HEK293 (cell line): ENCODE data around the gene SPECC1L.
A peak's percentile ranks its signal among the peaks of the same experiment; 100 is the strongest.

ENCODE experiments used
- CTCF ChIA-PET: fragments of 350-600 bp; formaldehyde crosslinking; extraction: SDS; loops from one replicate; lab custom pipeline; 2021; ENCODE audit warnings: antibody characterized with exemption; lab: Yijun Ruan, JAX
- POLR2A ChIA-PET: fragments of 300-600 bp; formaldehyde crosslinking; extraction: SDS; loops from one replicate; lab custom pipeline; 2020; ENCODE audit warnings: antibody characterized with exemption, inconsistent platforms; lab: Yijun Ruan, JAX
- H3K27ac ChIP-seq: fragments of 200-500 bp; sonication (Bioruptor generic); 2 replicates; pipeline ENCODE4 v1.5.1; 2014; ENCODE audit warnings: low read depth, low read length, control low read depth, inconsistent platforms; ENCODE audit errors: extremely low read depth
- H3K36me3 ChIP-seq, 2 experiments: fragments of 200-500 bp in 1 of 2; sonication (Bioruptor generic) in 1 of 2; 1 replicate in 1 of 2; 2 replicates in 1 of 2; pipeline ENCODE4 v1.5.1; 2014 to 2017; ENCODE audit warnings: inconsistent platforms in 2 of 2, low read length in 2 of 2; ENCODE audit not compliant: control insufficient read depth in 2 of 2, insufficient read depth in 1 of 2
- H3K4me1 ChIP-seq: fragments of 200-500 bp; sonication (Bioruptor generic); 2 replicates; pipeline ENCODE4 v1.5.1; 2014; ENCODE audit warnings: mild to moderate bottlenecking, low read length, inconsistent platforms; ENCODE audit not compliant: control insufficient read depth, insufficient read depth
- H3K4me3 ChIP-seq: 2 replicates; pipeline ENCODE4 v1.5.1; 2011; ENCODE audit warnings: low read depth, mild to moderate bottlenecking, control low read depth, low read length, moderate library complexity
- H3K9me3 ChIP-seq: fragments of 200-500 bp; sonication (Bioruptor generic); 2 replicates; pipeline ENCODE4 v1.5.1; 2014; ENCODE audit warnings: low read depth, low read length, inconsistent platforms; ENCODE audit not compliant: control insufficient read depth, insufficient read depth
- KLF7 ChIP-seq: fragments of 450-650 bp; formaldehyde crosslinking; IDR thresholded peaks from 2 replicates; pipeline ENCODE4 v1.5.1; 2016; ENCODE audit warnings: missing biosample characterization, missing genetic modification characterization, borderline replicate concordance
- YY2 ChIP-seq: fragments of 450-650 bp; formaldehyde crosslinking; IDR thresholded peaks from 2 replicates; pipeline ENCODE4 v1.5.1; 2016; ENCODE audit warnings: missing biosample characterization, missing genetic modification characterization
- ZBTB20 ChIP-seq: fragments of 450-650 bp; formaldehyde crosslinking; IDR thresholded peaks from 2 replicates; pipeline ENCODE4 v1.5.1; 2016; ENCODE audit warnings: missing biosample characterization, missing genetic modification characterization
- ZNF10 ChIP-seq: fragments of 450-650 bp; formaldehyde crosslinking; IDR thresholded peaks from 2 replicates; pipeline ENCODE4 v1.5.1; 2017; ENCODE audit warnings: missing biosample characterization, missing genetic modification characterization
- ZNF175 ChIP-seq: fragments of 450-650 bp; formaldehyde crosslinking; IDR thresholded peaks from 2 replicates; pipeline ENCODE4 v1.5.1; 2016; ENCODE audit warnings: missing biosample characterization, missing genetic modification characterization
- ZNF214 ChIP-seq: fragments of 450-650 bp; formaldehyde crosslinking; IDR thresholded peaks from 2 replicates; pipeline ENCODE4 v1.5.1; 2017; ENCODE audit warnings: missing biosample characterization, mild to moderate bottlenecking, missing genetic modification characterization, borderline replicate concordance
- ZNF248 ChIP-seq: fragments of 450-650 bp; formaldehyde crosslinking; IDR thresholded peaks from 2 replicates; pipeline ENCODE4 v1.5.1; 2017; ENCODE audit warnings: missing biosample characterization, missing genetic modification characterization
- ZNF324 ChIP-seq: fragments of 450-650 bp; formaldehyde crosslinking; IDR thresholded peaks from 2 replicates; pipeline ENCODE4 v1.5.1; 2016; ENCODE audit warnings: missing biosample characterization, missing genetic modification characterization
- ZNF335 ChIP-seq: fragments of 450-650 bp; formaldehyde crosslinking; conservative IDR thresholded peaks from 2 replicates; pipeline ENCODE4 v1.5.1; 2016; ENCODE audit warnings: missing biosample characterization, missing genetic modification characterization
- ZNF433 ChIP-seq: fragments of 450-650 bp; formaldehyde crosslinking; IDR thresholded peaks from 2 replicates; pipeline ENCODE4 v1.5.1; 2016; ENCODE audit warnings: missing biosample characterization, missing genetic modification characterization, low read depth
- ZNF529 ChIP-seq: fragments of 450-650 bp; formaldehyde crosslinking; IDR thresholded peaks from 2 replicates; pipeline ENCODE4 v1.5.1; 2017; ENCODE audit warnings: missing genetic modification characterization, missing biosample characterization; ENCODE audit not compliant: insufficient replicate concordance
- ZNF560 ChIP-seq: fragments of 450-650 bp; formaldehyde crosslinking; IDR thresholded peaks from 2 replicates; pipeline ENCODE4 v1.5.1; 2017; ENCODE audit warnings: missing biosample characterization, missing genetic modification characterization, borderline replicate concordance
- ZNF596 ChIP-seq: fragments of 450-650 bp; IDR thresholded peaks from 2 replicates; pipeline ENCODE4 v1.5.0; 2018; ENCODE audit warnings: missing biosample characterization, mild to moderate bottlenecking, missing genetic modification characterization, moderate library complexity
- ZSCAN23 ChIP-seq: fragments of 450-650 bp; formaldehyde crosslinking; IDR thresholded peaks from 2 replicates; pipeline ENCODE4 v1.5.1; 2016; ENCODE audit warnings: missing biosample characterization, missing genetic modification characterization
- TF ChIP-seq, protein P1 (sequence below): fragments of 450-650 bp; formaldehyde crosslinking; conservative IDR thresholded peaks from 2 replicates; pipeline ENCODE4 v1.5.1; 2016; ENCODE audit warnings: low read depth, missing biosample characterization, missing genetic modification characterization
- TF ChIP-seq, protein P2 (sequence below): fragments of 450-650 bp; formaldehyde crosslinking; IDR thresholded peaks from 2 replicates; pipeline ENCODE4 v1.5.1; 2016; ENCODE audit warnings: missing biosample characterization, missing genetic modification characterization
- TF ChIP-seq, protein P3 (sequence below): fragments of 450-650 bp; formaldehyde crosslinking; IDR thresholded peaks from 2 replicates; pipeline ENCODE4 v1.5.0; 2017; ENCODE audit warnings: missing biosample characterization, missing genetic modification characterization, borderline replicate concordance
- TF ChIP-seq, protein P4 (sequence below): fragments of 450-650 bp; formaldehyde crosslinking; IDR thresholded peaks from 2 replicates; pipeline ENCODE4 v1.5.1; 2016; ENCODE audit warnings: missing biosample characterization, missing genetic modification characterization

Gene SPECC1L

DNA sequence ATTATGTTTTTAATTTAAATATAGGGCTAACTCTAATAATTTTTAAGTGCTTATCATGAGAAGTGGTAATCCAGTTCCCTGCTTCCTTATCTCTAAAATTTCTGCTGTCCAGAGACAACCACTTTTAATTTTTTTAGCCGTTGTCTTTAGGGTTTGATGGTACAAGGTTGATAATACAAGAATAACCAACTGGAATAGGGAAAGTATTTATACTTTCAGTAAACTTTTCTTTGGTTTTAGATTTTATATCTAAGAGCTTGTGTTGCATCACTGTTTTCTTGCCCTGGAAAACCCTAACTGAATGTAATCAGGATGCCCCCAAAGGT is 110.2 kb downstream of the SPECC1L start:
- CTCF ChIA-PET = interaction anchor here (1.0 to 1.2 kb wide), 2 partner anchors 42 to 125 kb away, joined by 3 read pairs; no protein-coding TSS in a partner anchor
- H3K4me3 ChIP-seq = no peak overlapping the region
- TF ChIP-seq ZNF335 (tag by site-specific recombination) (no peak), ZNF214 (tag by site-specific recombination) (no peak), KLF7 (tag by site-specific recombination) (no peak), ZNF248 (tag by site-specific recombination) (no peak), ZNF560 (no peak), YY2 (tag by site-specific recombination) (no peak), ZNF596 (no peak), ZNF175 (tag by site-specific recombination) (no peak)
- TF ChIP-seq, protein P1, sequence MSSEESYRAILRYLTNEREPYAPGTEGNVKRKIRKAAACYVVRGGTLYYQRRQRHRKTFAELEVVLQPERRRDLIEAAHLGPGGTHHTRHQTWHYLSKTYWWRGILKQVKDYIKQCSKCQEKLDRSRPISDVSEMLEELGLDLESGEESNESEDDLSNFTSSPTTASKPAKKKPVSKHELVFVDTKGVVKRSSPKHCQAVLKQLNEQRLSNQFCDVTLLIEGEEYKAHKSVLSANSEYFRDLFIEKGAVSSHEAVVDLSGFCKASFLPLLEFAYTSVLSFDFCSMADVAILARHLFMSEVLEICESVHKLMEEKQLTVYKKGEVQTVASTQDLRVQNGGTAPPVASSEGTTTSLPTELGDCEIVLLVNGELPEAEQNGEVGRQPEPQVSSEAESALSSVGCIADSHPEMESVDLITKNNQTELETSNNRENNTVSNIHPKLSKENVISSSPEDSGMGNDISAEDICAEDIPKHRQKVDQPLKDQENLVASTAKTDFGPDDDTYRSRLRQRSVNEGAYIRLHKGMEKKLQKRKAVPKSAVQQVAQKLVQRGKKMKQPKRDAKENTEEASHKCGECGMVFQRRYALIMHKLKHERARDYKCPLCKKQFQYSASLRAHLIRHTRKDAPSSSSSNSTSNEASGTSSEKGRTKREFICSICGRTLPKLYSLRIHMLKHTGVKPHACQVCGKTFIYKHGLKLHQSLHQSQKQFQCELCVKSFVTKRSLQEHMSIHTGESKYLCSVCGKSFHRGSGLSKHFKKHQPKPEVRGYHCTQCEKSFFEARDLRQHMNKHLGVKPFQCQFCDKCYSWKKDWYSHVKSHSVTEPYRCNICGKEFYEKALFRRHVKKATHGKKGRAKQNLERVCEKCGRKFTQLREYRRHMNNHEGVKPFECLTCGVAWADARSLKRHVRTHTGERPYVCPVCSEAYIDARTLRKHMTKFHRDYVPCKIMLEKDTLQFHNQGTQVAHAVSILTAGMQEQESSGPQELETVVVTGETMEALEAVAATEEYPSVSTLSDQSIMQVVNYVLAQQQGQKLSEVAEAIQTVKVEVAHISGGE (tag by site-specific recombination) = no peak
- TF ChIP-seq, protein P2, sequence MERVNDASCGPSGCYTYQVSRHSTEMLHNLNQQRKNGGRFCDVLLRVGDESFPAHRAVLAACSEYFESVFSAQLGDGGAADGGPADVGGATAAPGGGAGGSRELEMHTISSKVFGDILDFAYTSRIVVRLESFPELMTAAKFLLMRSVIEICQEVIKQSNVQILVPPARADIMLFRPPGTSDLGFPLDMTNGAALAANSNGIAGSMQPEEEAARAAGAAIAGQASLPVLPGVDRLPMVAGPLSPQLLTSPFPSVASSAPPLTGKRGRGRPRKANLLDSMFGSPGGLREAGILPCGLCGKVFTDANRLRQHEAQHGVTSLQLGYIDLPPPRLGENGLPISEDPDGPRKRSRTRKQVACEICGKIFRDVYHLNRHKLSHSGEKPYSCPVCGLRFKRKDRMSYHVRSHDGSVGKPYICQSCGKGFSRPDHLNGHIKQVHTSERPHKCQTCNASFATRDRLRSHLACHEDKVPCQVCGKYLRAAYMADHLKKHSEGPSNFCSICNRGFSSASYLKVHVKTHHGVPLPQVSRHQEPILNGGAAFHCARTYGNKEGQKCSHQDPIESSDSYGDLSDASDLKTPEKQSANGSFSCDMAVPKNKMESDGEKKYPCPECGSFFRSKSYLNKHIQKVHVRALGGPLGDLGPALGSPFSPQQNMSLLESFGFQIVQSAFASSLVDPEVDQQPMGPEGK (tag by site-specific recombination) = no peak
- TF ChIP-seq, protein P3, sequence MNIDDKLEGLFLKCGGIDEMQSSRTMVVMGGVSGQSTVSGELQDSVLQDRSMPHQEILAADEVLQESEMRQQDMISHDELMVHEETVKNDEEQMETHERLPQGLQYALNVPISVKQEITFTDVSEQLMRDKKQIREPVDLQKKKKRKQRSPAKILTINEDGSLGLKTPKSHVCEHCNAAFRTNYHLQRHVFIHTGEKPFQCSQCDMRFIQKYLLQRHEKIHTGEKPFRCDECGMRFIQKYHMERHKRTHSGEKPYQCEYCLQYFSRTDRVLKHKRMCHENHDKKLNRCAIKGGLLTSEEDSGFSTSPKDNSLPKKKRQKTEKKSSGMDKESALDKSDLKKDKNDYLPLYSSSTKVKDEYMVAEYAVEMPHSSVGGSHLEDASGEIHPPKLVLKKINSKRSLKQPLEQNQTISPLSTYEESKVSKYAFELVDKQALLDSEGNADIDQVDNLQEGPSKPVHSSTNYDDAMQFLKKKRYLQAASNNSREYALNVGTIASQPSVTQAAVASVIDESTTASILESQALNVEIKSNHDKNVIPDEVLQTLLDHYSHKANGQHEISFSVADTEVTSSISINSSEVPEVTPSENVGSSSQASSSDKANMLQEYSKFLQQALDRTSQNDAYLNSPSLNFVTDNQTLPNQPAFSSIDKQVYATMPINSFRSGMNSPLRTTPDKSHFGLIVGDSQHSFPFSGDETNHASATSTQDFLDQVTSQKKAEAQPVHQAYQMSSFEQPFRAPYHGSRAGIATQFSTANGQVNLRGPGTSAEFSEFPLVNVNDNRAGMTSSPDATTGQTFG (tag by site-specific recombination) = no peak
- H3K27ac ChIP-seq = 0 out of 2 replicates have a peak overlapping the region, but pooled peaks have one; percentile 0
- peaks cover 27 to 52% of the 10 kb centered on the region in 2 experiments for H3K36me3 ChIP-seq
- POLR2A ChIA-PET = interaction anchor here (1.5 kb wide), 1 partner anchor 11 kb away, joined by 5 read pairs; no protein-coding TSS in a partner anchor
- no peaks in the 10 kb centered on the region for H3K9me3 ChIP-seq
- peaks cover 5% of the 10 kb centered on the region; the same call in 1 of the 2 replicates for H3K4me1 ChIP-seq

DNA sequence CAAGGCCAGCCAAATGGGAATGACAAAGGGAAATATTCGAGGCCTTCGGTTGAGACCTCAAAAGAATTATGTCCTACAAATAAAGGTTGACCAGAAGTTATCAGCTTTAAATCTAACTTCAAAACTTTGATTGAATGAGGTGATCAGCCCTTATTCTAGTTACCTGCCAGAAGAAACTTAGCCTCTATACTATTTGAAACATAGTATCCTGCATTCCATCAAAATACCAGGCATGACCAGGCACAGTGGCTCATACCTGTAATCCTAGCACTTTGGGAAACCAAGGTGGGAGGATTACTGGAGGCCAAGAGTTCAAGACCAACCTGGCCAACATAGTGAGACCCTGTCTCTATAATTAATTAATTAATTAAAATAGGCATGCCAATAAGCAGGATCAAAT is 112.4 kb downstream of the SPECC1L start:
- CTCF ChIA-PET = interaction anchor here (0.6 kb wide), 1 partner anchor 547 kb away, joined by 4 read pairs; no protein-coding TSS in a partner anchor
- Histone ChIP-seq H3K27ac (no peak overlapping the region), H3K9me3 (no peaks in the 10 kb centered on the region), H3K36me3 (peaks cover 22 to 35% of the 10 kb centered on the region in 2 experiments), H3K4me3 (no peak overlapping the region), H3K4me1 (peaks cover 5% of the 10 kb centered on the region; the same call in 1 of the 2 replicates)
- TF ChIP-seq ZNF433 = no peak
- TF ChIP-seq ZSCAN23 (tag by site-specific recombination) = no peak
- no peak for TF ChIP-seq ZNF529 (tag by site-specific recombination)
- TF ChIP-seq ZNF324 (tag by site-specific recombination) = no peak
- no peak for TF ChIP-seq ZNF10 (tag by site-specific recombination)
- TF ChIP-seq ZBTB20 (tag by site-specific recombination) = no peak
- TF ChIP-seq, protein P4, sequence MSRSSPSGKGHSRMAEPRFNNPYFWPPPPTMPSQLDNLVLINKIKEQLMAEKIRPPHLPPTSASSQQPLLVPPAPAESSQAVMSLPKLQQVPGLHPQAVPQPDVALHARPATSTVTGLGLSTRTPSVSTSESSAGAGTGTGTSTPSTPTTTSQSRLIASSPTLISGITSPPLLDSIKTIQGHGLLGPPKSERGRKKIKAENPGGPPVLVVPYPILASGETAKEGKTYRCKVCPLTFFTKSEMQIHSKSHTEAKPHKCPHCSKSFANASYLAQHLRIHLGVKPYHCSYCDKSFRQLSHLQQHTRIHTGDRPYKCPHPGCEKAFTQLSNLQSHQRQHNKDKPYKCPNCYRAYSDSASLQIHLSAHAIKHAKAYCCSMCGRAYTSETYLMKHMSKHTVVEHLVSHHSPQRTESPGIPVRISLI = no peak
- no peak for TF ChIP-seq ZNF335 (tag by site-specific recombination)
- POLR2A ChIA-PET = no interaction called here
